HG02884 (cell line): ENCODE data around the gene GPC1.

Experiments
- ATAC-seq: cut with Tn5 transposase; IDR thresholded peaks from one replicate; pipeline ENCODE4 v1.9.1; 2021; ENCODE audit warnings: mild to moderate bottlenecking, moderate library complexity; ENCODE audit not compliant: unreplicated experiment

GPC1 gene

DNA sequence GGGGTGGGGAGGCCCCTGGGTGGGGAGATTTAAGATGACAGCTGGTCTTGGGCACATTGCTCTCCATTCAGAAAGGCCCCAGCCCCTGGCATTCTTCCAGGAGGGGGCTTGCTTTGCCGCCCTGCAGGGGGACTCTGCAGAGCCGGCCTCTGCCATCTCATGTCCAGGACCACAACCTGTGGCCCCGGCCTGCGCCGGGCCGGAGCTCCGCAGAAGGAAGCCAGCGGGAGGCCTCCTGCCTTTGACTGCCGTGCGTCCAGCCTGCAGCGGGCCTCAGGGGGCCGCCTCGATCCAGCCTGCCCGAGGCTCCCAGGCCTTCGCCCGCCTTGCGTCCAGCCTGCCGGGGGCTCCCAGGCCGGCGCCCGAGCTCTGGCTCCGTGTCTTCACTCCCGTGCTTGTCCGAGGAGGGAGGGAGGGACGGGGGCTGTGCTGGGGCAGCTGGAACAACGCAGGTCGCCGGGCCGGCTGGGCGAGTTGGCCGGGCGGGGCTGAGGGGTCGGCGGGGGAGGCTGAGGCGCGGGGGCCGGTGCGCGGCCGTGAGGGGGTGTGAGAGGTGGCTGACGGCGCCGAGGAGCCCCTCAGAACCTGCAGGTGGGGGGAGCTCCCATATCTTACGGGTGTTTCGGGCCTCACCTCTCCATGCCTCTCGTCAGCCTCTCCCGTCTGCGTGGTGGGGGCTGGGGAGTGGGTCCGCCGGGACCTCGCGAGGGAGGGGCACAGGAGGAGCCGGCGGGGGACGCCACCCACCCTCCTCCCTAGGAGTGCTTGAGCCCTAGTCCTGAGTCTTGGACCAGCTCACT is 20.4 kb downstream of the GPC1 start:
- ATAC-seq = no peak

GRCh38 chr2:240456447-240457222 is 21.2 kb downstream of the GPC1 start:
- ATAC-seq = no peak

DNA sequence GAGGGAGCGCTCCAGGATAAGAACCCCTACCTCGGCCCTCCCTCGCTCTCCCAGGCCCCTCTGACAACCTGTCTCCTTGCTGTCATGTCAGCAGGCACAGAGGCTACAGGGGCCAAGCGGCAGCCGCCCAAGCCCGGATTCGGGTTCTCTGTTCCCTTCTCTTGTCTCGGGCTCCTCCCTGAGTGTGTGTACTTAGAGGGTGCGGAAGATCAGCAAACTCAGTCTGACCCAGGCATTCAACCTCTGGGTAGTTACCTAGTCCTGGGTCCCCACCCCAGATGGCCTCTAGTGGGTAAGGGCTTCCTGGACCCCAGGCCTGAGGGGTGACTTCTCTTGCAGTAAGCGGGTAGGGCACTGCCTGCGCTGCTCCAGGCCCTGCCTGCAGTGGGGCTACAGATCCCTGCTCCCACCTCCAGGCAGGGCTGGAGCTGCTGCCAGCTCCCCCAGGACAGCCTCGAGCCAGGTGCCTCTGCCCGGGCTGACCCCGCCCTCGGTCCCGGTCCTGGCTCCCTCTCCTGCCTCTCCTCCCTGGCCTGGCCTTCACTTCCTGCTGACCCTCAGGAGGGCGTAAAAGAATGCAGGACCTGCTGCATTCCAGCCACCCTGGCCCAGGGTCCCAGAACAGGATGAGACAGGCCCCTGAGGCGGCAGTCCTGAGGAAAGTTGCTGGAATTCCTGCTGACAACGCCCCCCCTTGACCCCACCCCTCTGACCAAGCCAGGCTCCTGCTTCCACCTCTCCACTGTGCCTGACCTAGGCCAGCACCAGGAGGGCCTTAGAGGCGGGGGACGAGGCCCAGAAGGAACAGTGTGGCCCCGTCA is 22.0 kb downstream of the GPC1 start:
- ATAC-seq = no peak

DNA sequence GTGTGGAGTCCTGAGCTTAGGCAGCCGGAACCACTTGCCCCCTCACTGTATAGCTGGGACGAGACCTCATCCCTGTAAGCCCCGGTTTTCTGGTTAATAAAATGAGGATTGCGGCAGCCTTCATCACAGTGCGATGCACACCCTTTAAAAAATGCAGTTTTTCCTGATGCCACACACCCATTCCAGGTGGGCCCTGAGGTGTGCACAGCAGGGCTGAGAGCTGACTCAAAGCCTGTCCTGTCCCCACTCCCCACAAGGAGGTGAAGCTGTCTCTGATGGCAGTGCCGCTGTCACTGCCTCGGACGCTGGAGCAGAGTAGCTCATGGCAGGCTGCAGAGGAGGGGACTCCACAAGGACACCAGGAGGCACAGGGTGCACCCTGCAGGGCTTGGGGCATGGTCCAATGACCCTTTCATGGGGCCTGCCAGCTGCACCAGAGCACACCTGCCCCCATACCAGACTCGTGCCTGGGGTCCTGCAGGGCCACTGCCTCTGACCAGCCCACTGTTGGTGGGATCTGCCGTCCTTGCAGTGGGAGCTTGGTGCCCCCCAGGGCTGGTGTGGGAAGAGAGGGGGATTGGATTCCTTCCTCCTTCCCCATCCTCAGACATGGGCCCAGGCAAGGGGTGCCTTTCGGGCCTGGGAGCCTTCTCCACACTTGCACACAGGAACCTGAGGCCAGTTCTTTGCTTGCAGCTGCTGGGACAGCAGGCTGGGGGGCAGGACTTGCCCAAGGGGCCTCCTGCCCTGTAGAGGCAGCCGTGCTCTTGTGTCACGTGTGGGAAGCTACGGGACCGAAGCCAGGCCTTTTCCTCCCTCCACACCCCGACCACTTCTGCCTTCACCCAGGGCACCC is 22.8 kb downstream of the GPC1 start:
- no peak for ATAC-seq

DNA sequence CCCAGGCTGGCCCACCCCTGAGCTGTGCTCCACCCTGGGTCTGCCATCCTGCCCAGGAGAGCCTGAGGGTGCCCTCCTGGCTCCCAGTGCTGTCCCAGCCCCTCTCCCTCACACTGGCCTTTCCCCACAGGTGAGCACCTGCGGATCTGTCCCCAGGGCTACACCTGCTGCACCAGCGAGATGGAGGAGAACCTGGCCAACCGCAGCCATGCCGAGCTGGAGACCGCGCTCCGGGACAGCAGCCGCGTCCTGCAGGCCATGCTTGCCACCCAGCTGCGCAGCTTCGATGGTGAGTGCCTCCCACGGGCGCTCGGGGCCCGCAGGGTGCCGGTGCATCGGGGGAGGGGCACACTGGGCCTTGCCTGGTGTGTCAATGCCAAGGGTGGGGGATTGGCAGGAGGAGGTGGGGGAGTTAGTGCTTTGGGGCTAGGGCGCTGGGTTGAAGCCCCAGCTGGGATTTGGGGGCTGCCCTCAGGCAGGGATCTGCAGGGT is 23.5 kb downstream of the GPC1 start:
- no peak for ATAC-seq

GRCh38 chr2:240459401-240460252 is 24.2 kb downstream of the GPC1 start:
- no peak for ATAC-seq

DNA sequence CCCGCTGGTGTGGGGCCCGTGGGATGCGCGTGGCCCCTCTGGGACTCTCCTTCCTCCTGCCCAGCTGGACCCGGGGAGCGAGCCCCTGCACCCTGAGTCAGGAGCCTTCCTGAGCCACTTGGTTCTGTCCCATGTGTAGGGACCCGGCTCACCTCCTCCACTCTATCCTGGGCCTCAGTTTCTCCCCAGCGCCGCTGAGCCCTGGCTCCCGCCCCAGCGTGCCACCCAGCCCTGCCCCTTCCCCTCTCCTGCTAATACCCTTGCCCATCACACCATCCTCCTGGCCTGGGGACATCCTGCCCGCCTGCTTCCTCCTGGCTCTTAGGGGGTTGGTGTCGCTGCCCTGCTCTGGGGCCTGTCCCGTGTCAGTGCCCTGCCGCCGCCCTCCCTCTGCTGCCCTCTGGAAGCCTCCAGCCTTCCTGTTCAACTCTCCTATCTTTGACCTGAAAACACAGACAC is 24.8 kb downstream of the GPC1 start:
- no peak for ATAC-seq

- ATAC-seq = no peak
Observed at GRCh38 chr2:240460781-240461431, 25.4 kb downstream of the GPC1 start.

DNA sequence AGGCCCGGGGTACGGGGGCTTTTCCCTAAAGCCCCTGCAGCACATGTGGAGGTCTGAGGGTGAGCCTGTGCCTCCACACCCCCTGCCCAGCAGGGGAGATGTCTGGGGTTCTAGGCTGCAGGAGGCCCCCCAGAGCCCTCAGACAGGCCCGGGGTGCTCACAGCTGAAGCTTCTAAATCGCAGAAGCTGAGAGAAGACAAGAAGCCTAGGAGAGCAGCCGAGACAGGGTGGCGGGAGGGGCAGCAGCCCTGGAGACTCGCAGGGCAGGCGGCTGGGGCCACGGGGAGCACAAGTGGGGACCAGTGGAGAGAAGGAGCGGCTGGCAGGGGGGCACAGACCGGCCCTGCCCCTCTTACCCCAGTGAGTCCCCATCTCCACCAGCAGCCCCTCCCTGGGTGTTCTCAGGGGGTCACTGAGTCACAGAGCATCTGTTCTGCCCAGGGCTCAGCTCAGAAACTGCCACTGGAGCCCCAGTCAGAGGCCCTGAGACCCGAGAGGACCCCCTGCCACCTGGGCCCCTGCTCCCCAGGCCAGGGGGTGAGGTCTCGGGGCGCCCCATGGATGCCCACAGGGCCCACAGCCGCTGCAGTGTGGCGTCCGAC is 26.1 kb downstream of the GPC1 start:
- no peak for ATAC-seq

DNA sequence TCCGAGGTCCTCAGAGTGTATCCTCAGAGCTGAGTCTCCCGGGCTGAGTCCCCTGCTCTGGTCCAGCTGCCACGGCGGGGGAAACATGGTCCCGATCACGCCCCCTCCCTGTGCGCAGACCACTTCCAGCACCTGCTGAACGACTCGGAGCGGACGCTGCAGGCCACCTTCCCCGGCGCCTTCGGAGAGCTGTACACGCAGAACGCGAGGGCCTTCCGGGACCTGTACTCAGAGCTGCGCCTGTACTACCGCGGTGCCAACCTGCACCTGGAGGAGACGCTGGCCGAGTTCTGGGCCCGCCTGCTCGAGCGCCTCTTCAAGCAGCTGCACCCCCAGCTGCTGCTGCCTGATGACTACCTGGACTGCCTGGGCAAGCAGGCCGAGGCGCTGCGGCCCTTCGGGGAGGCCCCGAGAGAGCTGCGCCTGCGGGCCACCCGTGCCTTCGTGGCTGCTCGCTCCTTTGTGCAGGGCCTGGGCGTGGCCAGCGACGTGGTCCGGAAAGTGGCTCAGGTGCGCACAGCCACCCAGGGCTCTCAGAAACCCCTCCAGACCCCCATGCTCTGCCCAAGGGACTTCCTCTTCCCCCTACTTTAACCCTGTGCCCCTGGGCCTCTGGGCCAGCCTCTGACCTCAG is 26.7 kb downstream of the GPC1 start:
- ATAC-seq = no peak

DNA sequence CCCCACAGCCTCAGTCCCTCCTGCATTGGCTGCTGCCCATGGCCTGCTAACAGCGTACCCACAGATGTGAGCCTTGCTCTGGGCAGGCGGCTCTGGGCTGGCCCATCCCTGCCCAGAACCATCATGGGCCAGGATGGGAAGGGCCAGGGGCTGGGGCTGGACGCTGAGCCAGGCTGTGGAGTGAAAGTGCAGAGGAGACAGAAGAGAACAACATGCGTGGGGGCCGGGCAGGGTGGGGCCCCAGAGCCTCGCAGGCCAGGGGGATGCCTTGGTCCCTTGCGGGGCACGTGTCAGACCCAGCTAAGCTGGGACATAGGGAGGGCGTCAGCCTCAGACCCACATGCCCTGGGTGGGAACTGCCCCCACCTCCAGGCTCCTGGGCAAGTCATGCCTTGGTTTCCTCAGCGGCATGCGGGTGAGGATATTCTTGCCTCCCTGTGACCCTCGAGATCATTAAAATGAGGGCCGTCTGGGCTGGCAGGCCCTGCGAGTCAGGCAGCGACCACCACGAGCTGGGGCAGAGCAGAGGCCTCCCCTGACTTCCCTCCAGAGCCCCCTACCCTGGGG is 27.3 kb downstream of the GPC1 start:
- ATAC-seq = no peak

GRCh38 chr2:240463274-240463865 is 27.9 kb downstream of the GPC1 start:
- ATAC-seq = no peak

GRCh38 chr2:240463866-240464481 is 28.5 kb downstream of the GPC1 start:
- ATAC-seq = no peak

DNA sequence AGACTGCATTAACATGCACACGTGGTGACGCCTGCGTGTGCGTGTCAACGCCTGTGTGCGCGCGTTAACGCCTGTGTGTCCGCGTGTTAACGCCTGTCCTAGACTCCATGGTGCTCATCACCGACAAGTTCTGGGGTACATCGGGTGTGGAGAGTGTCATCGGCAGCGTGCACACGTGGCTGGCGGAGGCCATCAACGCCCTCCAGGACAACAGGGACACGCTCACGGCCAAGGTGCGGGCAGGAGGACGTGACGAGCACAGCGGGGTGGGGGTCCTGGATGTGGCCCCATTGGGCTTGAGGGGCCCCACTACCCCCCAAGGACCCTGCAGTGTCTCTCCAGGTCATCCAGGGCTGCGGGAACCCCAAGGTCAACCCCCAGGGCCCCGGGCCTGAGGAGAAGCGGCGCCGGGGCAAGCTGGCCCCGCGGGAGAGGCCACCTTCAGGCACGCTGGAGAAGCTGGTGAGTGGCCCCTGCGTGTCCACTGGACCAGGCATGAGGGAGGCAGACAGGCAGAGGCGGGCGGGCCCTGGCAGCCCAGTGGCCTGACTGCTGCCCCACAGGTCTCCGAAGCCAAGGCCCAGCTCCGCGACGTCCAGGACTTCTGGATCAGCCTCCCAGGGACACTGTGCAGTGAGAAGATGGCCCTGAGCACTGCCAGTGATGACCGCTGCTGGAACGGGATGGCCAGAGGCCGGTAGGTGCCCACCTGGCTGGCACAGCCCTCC is 29.2 kb downstream of the GPC1 start:
- ATAC-seq = no peak

DNA sequence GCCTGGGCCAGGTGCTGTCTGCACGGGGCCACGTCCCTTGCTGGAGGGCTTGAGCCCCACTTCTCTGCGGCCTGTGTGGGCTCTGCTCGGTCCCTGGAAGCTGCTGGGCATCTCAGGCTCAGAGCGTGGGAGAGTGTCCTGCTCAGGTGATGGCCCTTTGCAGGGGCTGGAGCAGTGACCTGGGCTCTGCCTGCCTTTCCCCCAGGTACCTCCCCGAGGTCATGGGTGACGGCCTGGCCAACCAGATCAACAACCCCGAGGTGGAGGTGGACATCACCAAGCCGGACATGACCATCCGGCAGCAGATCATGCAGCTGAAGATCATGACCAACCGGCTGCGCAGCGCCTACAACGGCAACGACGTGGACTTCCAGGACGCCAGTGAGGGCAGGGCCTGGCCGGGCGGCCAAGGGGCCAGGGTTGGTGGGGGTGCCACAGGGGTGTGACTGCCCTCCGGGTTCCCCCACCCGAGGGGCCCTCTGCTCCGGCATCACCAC is 29.9 kb downstream of the GPC1 start:
- ATAC-seq = no peak
